Cardiac fibroblast (primary cell): ENCODE results near the gene CAMTA1.

Experiments
- DNase-seq, 2 donors: peaks; one replicate each; pipeline versions ENCODE4 v3.0.0 to v3.0.0-alpha.2; 2010; ENCODE audit warnings: low read depth in 2 of 2
- H3K4me3 ChIP-seq, 2 donors: replicated peaks in 1 of 2; 1 replicate in 1 of 2; 2 replicates in 1 of 2; pipeline ENCODE4 v1.5.1; 2011; ENCODE audit warnings: low read depth in 2 of 2, low read length in 2 of 2, mild to moderate bottlenecking in 2 of 2, moderate library complexity in 1 of 2
- CTCF ChIP-seq: IDR thresholded peaks from one replicate; pipeline ENCODE4 v1.5.1; 2011; ENCODE audit warnings: low read depth, mild to moderate bottlenecking, low read length, inconsistent platforms

Gene CAMTA1

GRCh38 chr1:7360526-7360925 lies 575.3 kb downstream of the CAMTA1 start:
- no peak for TF ChIP-seq CTCF
- H3K4me3 ChIP-seq, result no peak overlapping the region
- no peak for DNase-seq

GRCh38 chr1:7362947-7363346 lies 577.7 kb downstream of the CAMTA1 start:
- no peak for TF ChIP-seq CTCF
- no peak overlapping the region for H3K4me3 ChIP-seq

GRCh38 chr1:7363450-7363849 lies 578.2 kb downstream of the CAMTA1 start:
- H3K4me3 ChIP-seq, result no peak overlapping the region
- DNase-seq, result no peak
- no peak for TF ChIP-seq CTCF

More at GRCh38 chr1:7362947-7363346, 577.7 kb downstream of the CAMTA1 start:
- DNase-seq, result no peak

GRCh38 chr1:7365706-7366105 lies 580.5 kb downstream of the CAMTA1 start:
- DNase-seq, result no peak
- H3K4me3 ChIP-seq, result no peak overlapping the region
- TF ChIP-seq CTCF, result no peak

- no peak overlapping the region for H3K4me3 ChIP-seq
- TF ChIP-seq CTCF, result no peak
- no peak for DNase-seq
These were observed 581.2 kb downstream of the CAMTA1 start for GRCh38 chr1:7366286-7366954.

- H3K4me3 ChIP-seq, result no peak overlapping the region
- TF ChIP-seq CTCF, result no peak
- no peak for DNase-seq
These were observed 581.9 kb downstream of the CAMTA1 start for GRCh38 chr1:7366955-7367665.
